Mammary epithelial cell (primary cell): ENCODE data around the gene BRAT1.

ENCODE experiments used
- EZH2 ChIP-seq: IDR thresholded peaks from 2 replicates; pipeline ENCODE4 v1.6.1; 2012; ENCODE audit warnings: low read length, inconsistent platforms, borderline replicate concordance
- TF ChIP-seq, protein P1 (sequence below), 2 donors: IDR thresholded peaks in 1 of 2; conservative IDR thresholded peaks in 1 of 2; 2 replicates each; pipeline ENCODE4 v1.5.1; 2011 to 2012; ENCODE audit warnings: inconsistent platforms in 2 of 2, low read length in 2 of 2, mild to moderate bottlenecking in 2 of 2, control low read depth in 1 of 2, low read depth in 1 of 2; ENCODE audit not compliant: insufficient read depth in 1 of 2; ENCODE audit errors: extremely low read depth in 1 of 2

DNA sequence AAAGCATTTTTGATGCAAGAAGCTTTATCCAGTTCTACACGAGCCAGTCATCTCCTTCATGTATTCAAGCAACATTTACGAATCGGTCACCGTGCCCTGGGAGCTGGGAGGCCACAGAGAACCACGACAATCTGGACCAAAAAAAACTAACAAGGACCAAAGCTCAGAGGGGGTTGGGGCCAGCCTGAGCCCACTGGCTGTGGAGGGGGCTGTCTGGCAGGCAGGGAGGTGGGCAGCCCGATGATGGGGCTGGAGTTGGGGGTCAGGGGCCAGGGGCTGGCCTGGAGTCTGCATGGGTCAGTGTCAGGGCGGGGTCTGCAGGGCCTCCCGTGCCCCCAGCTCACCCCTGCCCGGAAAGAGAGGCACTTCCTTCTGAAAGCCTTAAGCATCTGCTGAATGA lies 66.6 kb downstream of the BRAT1 start:
- TF ChIP-seq, protein P1, sequence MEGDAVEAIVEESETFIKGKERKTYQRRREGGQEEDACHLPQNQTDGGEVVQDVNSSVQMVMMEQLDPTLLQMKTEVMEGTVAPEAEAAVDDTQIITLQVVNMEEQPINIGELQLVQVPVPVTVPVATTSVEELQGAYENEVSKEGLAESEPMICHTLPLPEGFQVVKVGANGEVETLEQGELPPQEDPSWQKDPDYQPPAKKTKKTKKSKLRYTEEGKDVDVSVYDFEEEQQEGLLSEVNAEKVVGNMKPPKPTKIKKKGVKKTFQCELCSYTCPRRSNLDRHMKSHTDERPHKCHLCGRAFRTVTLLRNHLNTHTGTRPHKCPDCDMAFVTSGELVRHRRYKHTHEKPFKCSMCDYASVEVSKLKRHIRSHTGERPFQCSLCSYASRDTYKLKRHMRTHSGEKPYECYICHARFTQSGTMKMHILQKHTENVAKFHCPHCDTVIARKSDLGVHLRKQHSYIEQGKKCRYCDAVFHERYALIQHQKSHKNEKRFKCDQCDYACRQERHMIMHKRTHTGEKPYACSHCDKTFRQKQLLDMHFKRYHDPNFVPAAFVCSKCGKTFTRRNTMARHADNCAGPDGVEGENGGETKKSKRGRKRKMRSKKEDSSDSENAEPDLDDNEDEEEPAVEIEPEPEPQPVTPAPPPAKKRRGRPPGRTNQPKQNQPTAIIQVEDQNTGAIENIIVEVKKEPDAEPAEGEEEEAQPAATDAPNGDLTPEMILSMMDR (conservative IDR thresholded peaks at IDR 0.05 in 1 of 2, IDR thresholded peaks at IDR 0.05 in 1 of 2; ENCODE audit: extremely low read depth in 1 of 2, insufficient read depth in 1 of 2, low read depth in 1 of 2, low read length in 2 of 2), result no peak
- no peak for TF ChIP-seq EZH2
